GM12878 (cell line): Measurements from ENCODE around the gene NLN. TPM values are rescaled to one million over a fixed set of nuclear protein-coding genes. Genes with fewer than 3 reads are reported as not detected.

Source experiments
- ATAC-seq: fragments of 200-7000 bp; cut with Tn5 transposase; 3 replicates; pipeline ENCODE4 v1.9.1; 2020; ENCODE audit warnings: mild to moderate bottlenecking, moderate library complexity
- BruUV-seq: library from RNA; stranded (reverse); fragments of 400-500 nt; replicated peaks from 2 replicates; lab custom pipeline; 2021; lab: Mats Ljungman, UMichigan
- CTCF ChIA-PET: fragments of 300-600 bp; sonication (Branson Sonifier 250); formaldehyde crosslinking; extraction: SDS; loops from one replicate; lab custom pipeline; 2021; ENCODE audit warnings: inconsistent platforms; lab: Yijun Ruan, JAX
- POLR2A ChIA-PET: fragments of 350-600 bp; formaldehyde crosslinking; extraction: SDS; loops from one replicate; lab custom pipeline; 2021; ENCODE audit warnings: inconsistent platforms; lab: Charles Lee
- RAD21 ChIA-PET: fragments of 300-600 bp; sonication (Branson Sonifier 250); formaldehyde crosslinking; loops from one replicate; lab custom pipeline; 2023; ENCODE audit warnings: antibody characterized with exemption; ENCODE audit not compliant: unreplicated experiment; lab: Charles Lee
- SMC1A ChIA-PET: fragments of 300-600 bp; sonication (Branson Sonifier 250); formaldehyde crosslinking; loops from one replicate; lab custom pipeline; 2023; ENCODE audit not compliant: unreplicated experiment, uncharacterized antibody; lab: Charles Lee
- DNase-seq: peaks from one replicate; pipeline ENCODE4 v3.0.0-alpha.2; 2011; ENCODE audit warnings: low read depth, low spot score
- FAIRE-seq: peaks from 3 replicates; lab custom pipeline; 2011; peaks lifted over from hg19 to GRCh38; lab: Jason Lieb, UNC
- H2AFZ ChIP-seq: 2 replicates; pipeline ENCODE4 v1.6.0; 2011; ENCODE audit warnings: low read depth, low read length, control low read depth; ENCODE audit not compliant: control insufficient read depth
- H3K27ac ChIP-seq: 2 replicates; pipeline ENCODE4 v1.5.1; 2011; ENCODE audit warnings: control low read depth; ENCODE audit not compliant: control insufficient read depth, insufficient read depth
- H3K27me3 ChIP-seq, 2 experiments: replicated peaks in 1 of 2; 2 replicates each; pipeline versions ENCODE4 v1.6.0 to v1.6.1; 2011; ENCODE audit warnings: low read length in 1 of 2; ENCODE audit not compliant: control insufficient read depth in 2 of 2, insufficient read depth in 2 of 2
- H3K36me3 ChIP-seq, 2 experiments: 2 replicates each; pipeline ENCODE4 v1.5.1; 2011; ENCODE audit warnings: low read length in 1 of 2; ENCODE audit not compliant: control insufficient read depth in 2 of 2, insufficient read depth in 2 of 2
- H3K4me1 ChIP-seq: 2 replicates; pipeline ENCODE4 v1.6.1; 2011; ENCODE audit warnings: mild to moderate bottlenecking, low read length, moderate library complexity, mixed read lengths; ENCODE audit not compliant: control insufficient read depth, insufficient read depth
- H3K4me2 ChIP-seq: 2 replicates; pipeline ENCODE4 v1.6.0; 2011; ENCODE audit warnings: control low read depth; ENCODE audit not compliant: control insufficient read depth, insufficient read depth
- H3K4me3 ChIP-seq: fragments of 200-600 bp; sonication (generic); 2 replicates; pipeline ENCODE4 v1.5.1; 2016
- H3K79me2 ChIP-seq: 2 replicates; pipeline ENCODE4 v1.6.0; 2011; ENCODE audit warnings: low read length; ENCODE audit not compliant: control insufficient read depth, insufficient read depth
- H3K9ac ChIP-seq: 2 replicates; pipeline ENCODE4 v1.8.0; 2011; ENCODE audit warnings: low read length, control low read depth, mixed read lengths; ENCODE audit not compliant: control insufficient read depth, insufficient read depth
- H3K9me3 ChIP-seq: replicated peaks from 3 replicates; pipeline ENCODE4 v1.5.1; 2011; ENCODE audit warnings: mild to moderate bottlenecking, low read length; ENCODE audit not compliant: control insufficient read depth, insufficient read depth
- H4K20me1 ChIP-seq: 2 replicates; pipeline ENCODE4 v1.6.0; 2011; ENCODE audit not compliant: control insufficient read depth, insufficient read depth
- BRCA1 ChIP-seq: IDR thresholded peaks from 2 replicates; pipeline ENCODE4 v1.6.1; 2011; ENCODE audit warnings: low read depth, low read length, improper control_type of control experiment
- CHD1 ChIP-seq: IDR thresholded peaks from 2 replicates; pipeline ENCODE4 v1.6.1; 2012; ENCODE audit warnings: low read depth, low read length, improper control_type of control experiment
- EED ChIP-seq: sonication (generic); IDR thresholded peaks from 2 replicates; pipeline ENCODE4 v1.6.1; 2016; ENCODE audit warnings: antibody characterized with exemption, low read depth
- ESRRA ChIP-seq: IDR thresholded peaks from 2 replicates; pipeline ENCODE4 v1.6.1; 2012; ENCODE audit warnings: mild to moderate bottlenecking, low read length, improper control_type of control experiment
- FOXM1 ChIP-seq: IDR thresholded peaks from 2 replicates; pipeline ENCODE4 v1.6.1; 2012; ENCODE audit warnings: low read depth, mild to moderate bottlenecking, inconsistent platforms, low read length, moderate library complexity
- GABPA ChIP-seq: IDR thresholded peaks from 2 replicates; pipeline ENCODE4 v1.6.1; 2014; ENCODE audit warnings: antibody characterized with exemption, low read depth, mild to moderate bottlenecking, inconsistent platforms
- MYC ChIP-seq: IDR thresholded peaks from 2 replicates; pipeline ENCODE4 v1.6.1; 2011; ENCODE audit warnings: mild to moderate bottlenecking, low read length, moderate library complexity, inconsistent platforms; ENCODE audit not compliant: insufficient read depth, insufficient replicate concordance, insufficient read length, severe bottlenecking
- NR2C1 ChIP-seq: fragments of 450-650 bp; IDR thresholded peaks from 2 replicates; pipeline ENCODE4 v1.6.1; 2017; ENCODE audit warnings: antibody characterized with exemption, mild to moderate bottlenecking, moderate library complexity
- RAD21 ChIP-seq: IDR thresholded peaks from 2 replicates; pipeline ENCODE4 v1.6.1; 2011; ENCODE audit warnings: mild to moderate bottlenecking, low read depth, low read length, moderate library complexity; ENCODE audit not compliant: insufficient read depth
- RFX5 ChIP-seq: IDR thresholded peaks from 2 replicates; pipeline ENCODE4 v1.6.1; 2011; ENCODE audit warnings: low read depth, low read length, improper control_type of control experiment
- WGBS: methylation state at CpG from one replicate; pipeline ENCODE4 v1.1.6; 2016; ENCODE audit warnings: low lambda C conversion rate; ENCODE audit not compliant: insufficient replicate concordance, insufficient coverage; ENCODE audit errors: missing lambda C conversion rate; 5-methylcytosine and 5-hydroxymethylcytosine counted together
- in situ Hi-C: fragments of 300-500 bp; cut with MboI; formaldehyde crosslinking; loops from 9 replicates; pipeline ENCODE4 v1.14.3; 2018; ENCODE audit warnings: mixed read lengths
- intact Hi-C: fragments of 100-400 bp; cut with micrococcal nuclease; formaldehyde crosslinking; loops from one replicate; pipeline ENCODE4 v1.14.2; 2022; ENCODE audit not compliant: unreplicated experiment
- polyA plus RNA-seq, 11 experiments: library from polyadenylated mRNA; depleted of rRNA in 4 of 11; unstranded in 6 of 11; stranded (reverse) in 5 of 11; fragments of >200 nt; fragmentation: Nextera tagmentation in 4 of 11; fragmentation: Illumina TruSeq in 1 of 11; extraction: Ambion mirVana in 4 of 11; extraction: Trizol in 1 of 11; gene quantifications; 1 replicate in 1 of 11; 2 replicates in 10 of 11; pipeline versions ENCODE4 v1.2.1 to v1.2.3, GENCODE V29; 2011 to 2016; ENCODE audit warnings: inconsistent platforms in 2 of 11, missing spikeins in 2 of 11, low read depth in 1 of 11
- total RNA-seq, 4 experiments: library from RNA; depleted of rRNA in 3 of 4; stranded (reverse); fragments of >200 nt in 3 of 4; fragmentation: Illumina TruSeq in 1 of 4; extraction: Trizol in 1 of 4; gene quantifications; 2 replicates each; pipeline versions ENCODE4 v1.2.1 to v1.2.3, GENCODE V29; 2013 to 2021
- TF ChIP-seq, protein P1 (sequence below): fragments of 450-650 bp; IDR thresholded peaks from 2 replicates; pipeline ENCODE4 v1.6.1; 2016; ENCODE audit warnings: mild to moderate bottlenecking
- TF ChIP-seq, protein P2 (sequence below): fragments of 450-650 bp; IDR thresholded peaks from 2 replicates; pipeline ENCODE4 v1.6.1; 2016; ENCODE audit warnings: mild to moderate bottlenecking, moderate library complexity, borderline replicate concordance
- TF ChIP-seq, protein P3 (sequence below): IDR thresholded peaks from 2 replicates; pipeline ENCODE4 v1.6.1; 2011; ENCODE audit warnings: low read depth, low read length, improper control_type of control experiment, borderline replicate concordance
- TF ChIP-seq, protein P4 (sequence below): fragments of 450-650 bp; IDR thresholded peaks from 2 replicates; pipeline ENCODE4 v1.6.1; 2017; ENCODE audit warnings: borderline replicate concordance
- TF ChIP-seq, protein P5 (sequence below): IDR thresholded peaks from 2 replicates; pipeline ENCODE4 v1.6.1; 2012; ENCODE audit warnings: low read depth, low read length, improper control_type of control experiment

NLN gene
- total and polyA plus RNA-seq, 10 of the 15 experiments (the other 5 are each of a cell fraction or from before 2014, with no cell fraction given) = 6.8 to 56.9 (median 33.3) TPM

DNA sequence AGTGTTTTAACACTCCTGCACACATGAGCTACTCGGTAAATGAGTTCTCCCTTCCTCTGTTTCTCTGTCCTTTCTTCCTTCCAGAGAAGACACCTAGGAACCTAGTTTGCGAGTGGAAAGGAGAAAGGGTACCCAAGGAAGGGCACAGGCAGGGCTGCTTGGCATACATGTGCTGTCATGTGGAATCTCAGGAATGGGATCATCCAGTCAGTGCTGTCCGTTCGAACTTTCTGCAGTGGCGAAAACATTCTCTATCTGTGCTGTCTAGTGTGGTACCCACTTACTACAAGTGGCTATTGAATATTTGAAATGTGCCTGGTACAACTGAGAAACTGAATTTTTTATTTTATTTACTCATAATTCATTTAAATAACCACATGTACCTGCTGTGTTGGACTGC is 28.0 kb downstream of the NLN start:
- no peaks in the 10 kb centered on the region for H3K79me2 ChIP-seq

More for the DNA sequence above, 28.0 kb downstream of the NLN start:
- ChIA-PET RAD21 (no interaction called here), POLR2A (no interaction called here), SMC1A (interaction anchor here (0.7 to 2.7 kb wide), 5 partner anchors 7 to 175 kb away, joined by 3 to 9 read pairs (median 4); no protein-coding TSS in a partner anchor), CTCF (interaction anchor here (0.8 kb wide), 1 partner anchor 549 kb away, joined by 3 read pairs; no protein-coding TSS in a partner anchor)
- Histone ChIP-seq H3K4me2 (no peak overlapping the region), H2AFZ (no peak overlapping the region), H3K27ac (no peak overlapping the region), H3K4me1 (no peaks in the 10 kb centered on the region), H3K4me3 (no peak overlapping the region), H3K9ac (no peak overlapping the region), H3K27me3 (no peaks in the 10 kb centered on the region), H3K9me3 (no peaks in the 10 kb centered on the region), H3K36me3 (peaks cover 0 to 1% of the 10 kb centered on the region in 2 experiments; a peak in 1 of 4 replicates), H4K20me1 (no peaks in the 10 kb centered on the region)
- TF ChIP-seq ESRRA (no peak), EED (no peak), RAD21 (no peak), GABPA (no peak), RFX5 (no peak), BRCA1 (no peak), NR2C1 (no peak), FOXM1 (no peak), MYC (no peak), CHD1 (no peak)
- TF ChIP-seq, protein P1, sequence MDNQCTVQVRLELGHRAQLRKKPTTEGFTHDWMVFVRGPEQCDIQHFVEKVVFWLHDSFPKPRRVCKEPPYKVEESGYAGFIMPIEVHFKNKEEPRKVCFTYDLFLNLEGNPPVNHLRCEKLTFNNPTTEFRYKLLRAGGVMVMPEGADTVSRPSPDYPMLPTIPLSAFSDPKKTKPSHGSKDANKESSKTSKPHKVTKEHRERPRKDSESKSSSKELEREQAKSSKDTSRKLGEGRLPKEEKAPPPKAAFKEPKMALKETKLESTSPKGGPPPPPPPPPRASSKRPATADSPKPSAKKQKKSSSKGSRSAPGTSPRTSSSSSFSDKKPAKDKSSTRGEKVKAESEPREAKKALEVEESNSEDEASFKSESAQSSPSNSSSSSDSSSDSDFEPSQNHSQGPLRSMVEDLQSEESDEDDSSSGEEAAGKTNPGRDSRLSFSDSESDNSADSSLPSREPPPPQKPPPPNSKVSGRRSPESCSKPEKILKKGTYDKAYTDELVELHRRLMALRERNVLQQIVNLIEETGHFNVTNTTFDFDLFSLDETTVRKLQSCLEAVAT = no peak
- TF ChIP-seq, protein P2, sequence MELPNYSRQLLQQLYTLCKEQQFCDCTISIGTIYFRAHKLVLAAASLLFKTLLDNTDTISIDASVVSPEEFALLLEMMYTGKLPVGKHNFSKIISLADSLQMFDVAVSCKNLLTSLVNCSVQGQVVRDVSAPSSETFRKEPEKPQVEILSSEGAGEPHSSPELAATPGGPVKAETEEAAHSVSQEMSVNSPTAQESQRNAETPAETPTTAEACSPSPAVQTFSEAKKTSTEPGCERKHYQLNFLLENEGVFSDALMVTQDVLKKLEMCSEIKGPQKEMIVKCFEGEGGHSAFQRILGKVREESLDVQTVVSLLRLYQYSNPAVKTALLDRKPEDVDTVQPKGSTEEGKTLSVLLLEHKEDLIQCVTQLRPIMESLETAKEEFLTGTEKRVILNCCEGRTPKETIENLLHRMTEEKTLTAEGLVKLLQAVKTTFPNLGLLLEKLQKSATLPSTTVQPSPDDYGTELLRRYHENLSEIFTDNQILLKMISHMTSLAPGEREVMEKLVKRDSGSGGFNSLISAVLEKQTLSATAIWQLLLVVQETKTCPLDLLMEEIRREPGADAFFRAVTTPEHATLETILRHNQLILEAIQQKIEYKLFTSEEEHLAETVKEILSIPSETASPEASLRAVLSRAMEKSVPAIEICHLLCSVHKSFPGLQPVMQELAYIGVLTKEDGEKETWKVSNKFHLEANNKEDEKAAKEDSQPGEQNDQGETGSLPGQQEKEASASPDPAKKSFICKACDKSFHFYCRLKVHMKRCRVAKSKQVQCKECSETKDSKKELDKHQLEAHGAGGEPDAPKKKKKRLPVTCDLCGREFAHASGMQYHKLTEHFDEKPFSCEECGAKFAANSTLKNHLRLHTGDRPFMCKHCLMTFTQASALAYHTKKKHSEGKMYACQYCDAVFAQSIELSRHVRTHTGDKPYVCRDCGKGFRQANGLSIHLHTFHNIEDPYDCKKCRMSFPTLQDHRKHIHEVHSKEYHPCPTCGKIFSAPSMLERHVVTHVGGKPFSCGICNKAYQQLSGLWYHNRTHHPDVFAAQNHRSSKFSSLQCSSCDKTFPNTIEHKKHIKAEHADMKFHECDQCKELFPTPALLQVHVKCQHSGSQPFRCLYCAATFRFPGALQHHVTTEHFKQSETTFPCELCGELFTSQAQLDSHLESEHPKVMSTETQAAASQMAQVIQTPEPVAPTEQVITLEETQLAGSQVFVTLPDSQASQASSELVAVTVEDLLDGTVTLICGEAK = no peak
- TF ChIP-seq, protein P3, sequence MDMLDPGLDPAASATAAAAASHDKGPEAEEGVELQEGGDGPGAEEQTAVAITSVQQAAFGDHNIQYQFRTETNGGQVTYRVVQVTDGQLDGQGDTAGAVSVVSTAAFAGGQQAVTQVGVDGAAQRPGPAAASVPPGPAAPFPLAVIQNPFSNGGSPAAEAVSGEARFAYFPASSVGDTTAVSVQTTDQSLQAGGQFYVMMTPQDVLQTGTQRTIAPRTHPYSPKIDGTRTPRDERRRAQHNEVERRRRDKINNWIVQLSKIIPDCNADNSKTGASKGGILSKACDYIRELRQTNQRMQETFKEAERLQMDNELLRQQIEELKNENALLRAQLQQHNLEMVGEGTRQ = no peak
- TF ChIP-seq, protein P4, sequence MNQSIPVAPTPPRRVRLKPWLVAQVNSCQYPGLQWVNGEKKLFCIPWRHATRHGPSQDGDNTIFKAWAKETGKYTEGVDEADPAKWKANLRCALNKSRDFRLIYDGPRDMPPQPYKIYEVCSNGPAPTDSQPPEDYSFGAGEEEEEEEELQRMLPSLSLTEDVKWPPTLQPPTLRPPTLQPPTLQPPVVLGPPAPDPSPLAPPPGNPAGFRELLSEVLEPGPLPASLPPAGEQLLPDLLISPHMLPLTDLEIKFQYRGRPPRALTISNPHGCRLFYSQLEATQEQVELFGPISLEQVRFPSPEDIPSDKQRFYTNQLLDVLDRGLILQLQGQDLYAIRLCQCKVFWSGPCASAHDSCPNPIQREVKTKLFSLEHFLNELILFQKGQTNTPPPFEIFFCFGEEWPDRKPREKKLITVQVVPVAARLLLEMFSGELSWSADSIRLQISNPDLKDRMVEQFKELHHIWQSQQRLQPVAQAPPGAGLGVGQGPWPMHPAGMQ = no peak
- TF ChIP-seq, protein P5, sequence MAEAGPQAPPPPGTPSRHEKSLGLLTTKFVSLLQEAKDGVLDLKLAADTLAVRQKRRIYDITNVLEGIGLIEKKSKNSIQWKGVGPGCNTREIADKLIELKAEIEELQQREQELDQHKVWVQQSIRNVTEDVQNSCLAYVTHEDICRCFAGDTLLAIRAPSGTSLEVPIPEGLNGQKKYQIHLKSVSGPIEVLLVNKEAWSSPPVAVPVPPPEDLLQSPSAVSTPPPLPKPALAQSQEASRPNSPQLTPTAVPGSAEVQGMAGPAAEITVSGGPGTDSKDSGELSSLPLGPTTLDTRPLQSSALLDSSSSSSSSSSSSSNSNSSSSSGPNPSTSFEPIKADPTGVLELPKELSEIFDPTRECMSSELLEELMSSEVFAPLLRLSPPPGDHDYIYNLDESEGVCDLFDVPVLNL = no peak
- BruUV-seq = no TSS peak
- WGBS = 97% methylated on average over 5 of the region's 5 CpGs
- ATAC-seq (no peak), FAIRE-seq (no peak), DNase-seq (no peak)
- in situ Hi-C loops = no loop called here
- intact Hi-C loops = loop anchor here (10.0 kb wide), 1 partner anchor 265 kb away; no protein-coding TSS in a partner anchor
